ENCODE data around the gene DOCK6. TPM values are rescaled to one million over a fixed set of nuclear protein-coding genes. Genes with fewer than 3 reads are reported as not detected.

DOCK6 gene
- total and polyA plus RNA-seq, 2 of the 13 experiments (the other 11 are each of a cell fraction or from before 2014, with no cell fraction given) = 5.4 to 38.1 TPM

DNA sequence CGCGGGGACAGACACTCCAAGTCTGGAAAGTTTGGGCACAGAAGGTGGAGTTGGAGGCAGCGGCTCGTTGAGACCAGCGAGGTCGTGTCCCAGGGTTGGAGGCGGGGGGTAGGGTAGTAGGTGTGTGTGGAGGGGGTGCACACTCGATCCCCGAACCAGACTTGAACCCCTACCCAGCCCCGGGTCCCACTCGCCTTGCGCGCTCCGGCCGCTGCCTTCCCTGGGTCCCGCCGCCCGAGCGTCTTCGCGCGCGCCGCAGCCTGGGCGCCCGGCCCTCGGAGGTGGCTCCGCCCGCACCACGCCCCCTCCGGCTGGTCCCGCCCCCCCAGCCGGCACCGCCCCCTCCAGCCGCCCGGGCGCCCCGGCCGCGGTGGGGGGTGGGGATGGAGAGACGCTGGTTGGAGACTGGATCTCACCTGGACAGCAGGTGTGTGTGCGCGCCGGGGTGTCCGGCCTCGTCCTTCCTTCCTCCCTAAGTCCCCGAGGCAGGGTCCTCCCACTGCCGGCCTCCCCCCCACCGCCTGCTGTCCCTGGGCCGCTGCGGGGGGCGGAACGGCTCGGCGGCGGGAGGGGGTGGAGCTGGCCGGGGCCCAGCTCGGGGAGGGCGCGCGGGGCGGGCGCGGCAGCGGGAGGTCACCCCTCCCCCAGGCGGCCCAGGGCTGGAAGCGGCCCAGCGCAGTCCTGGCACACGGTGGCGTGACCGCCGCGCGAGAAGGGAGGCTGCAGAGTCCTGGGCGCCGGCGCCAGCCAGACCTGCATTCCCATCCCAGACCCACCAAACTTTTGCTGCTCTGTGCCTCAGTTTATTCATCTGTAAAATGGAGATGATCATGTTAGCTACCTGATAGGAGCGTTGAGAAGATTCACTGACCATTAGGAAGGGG, 64.8 kb downstream of the DOCK6 start, which contains the start of gene KANK2 (continued):
- TF ChIP-seq, protein P1, sequence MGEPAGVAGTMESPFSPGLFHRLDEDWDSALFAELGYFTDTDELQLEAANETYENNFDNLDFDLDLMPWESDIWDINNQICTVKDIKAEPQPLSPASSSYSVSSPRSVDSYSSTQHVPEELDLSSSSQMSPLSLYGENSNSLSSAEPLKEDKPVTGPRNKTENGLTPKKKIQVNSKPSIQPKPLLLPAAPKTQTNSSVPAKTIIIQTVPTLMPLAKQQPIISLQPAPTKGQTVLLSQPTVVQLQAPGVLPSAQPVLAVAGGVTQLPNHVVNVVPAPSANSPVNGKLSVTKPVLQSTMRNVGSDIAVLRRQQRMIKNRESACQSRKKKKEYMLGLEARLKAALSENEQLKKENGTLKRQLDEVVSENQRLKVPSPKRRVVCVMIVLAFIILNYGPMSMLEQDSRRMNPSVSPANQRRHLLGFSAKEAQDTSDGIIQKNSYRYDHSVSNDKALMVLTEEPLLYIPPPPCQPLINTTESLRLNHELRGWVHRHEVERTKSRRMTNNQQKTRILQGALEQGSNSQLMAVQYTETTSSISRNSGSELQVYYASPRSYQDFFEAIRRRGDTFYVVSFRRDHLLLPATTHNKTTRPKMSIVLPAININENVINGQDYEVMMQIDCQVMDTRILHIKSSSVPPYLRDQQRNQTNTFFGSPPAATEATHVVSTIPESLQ (CRISPR knock-in tag; conservative IDR thresholded peaks at IDR 0.05) = no peak
- no peak for TF ChIP-seq ZNF253 (CRISPR knock-in tag; IDR thresholded peaks at IDR 0.05; ENCODE audit: borderline replicate concordance)
- TF ChIP-seq ZNF138 (CRISPR knock-in tag; IDR thresholded peaks at IDR 0.05; ENCODE audit: low read depth) = no peak
- no peak for TF ChIP-seq RAD51 (IDR thresholded peaks at IDR 0.05; ENCODE audit: borderline replicate concordance)
- no peak for TF ChIP-seq ZNF678 (CRISPR knock-in tag; IDR thresholded peaks at IDR 0.05)
- TF ChIP-seq ZNF326 (CRISPR knock-in tag; IDR thresholded peaks at IDR 0.05; ENCODE audit: borderline replicate concordance) = no peak
- TF ChIP-seq SIX4 (CRISPR knock-in tag; IDR thresholded peaks at IDR 0.05) = no peak
- TF ChIP-seq, protein P2, sequence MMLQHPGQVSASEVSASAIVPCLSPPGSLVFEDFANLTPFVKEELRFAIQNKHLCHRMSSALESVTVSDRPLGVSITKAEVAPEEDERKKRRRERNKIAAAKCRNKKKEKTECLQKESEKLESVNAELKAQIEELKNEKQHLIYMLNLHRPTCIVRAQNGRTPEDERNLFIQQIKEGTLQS (CRISPR knock-in tag; IDR thresholded peaks at IDR 0.05) = no peak
- TF ChIP-seq NR3C1 (CRISPR knock-in tag; IDR thresholded peaks at IDR 0.05) = no peak
- peak; percentile 9; the same call in 1 of the 2 replicates for TF ChIP-seq DRAP1 (CRISPR knock-in tag; IDR thresholded peaks at IDR 0.05)
- no peak for TF ChIP-seq TBX3 (IDR thresholded peaks at IDR 0.05; ENCODE audit: borderline replicate concordance)
- TF ChIP-seq YEATS4 (CRISPR knock-in tag; IDR thresholded peaks at IDR 0.05; ENCODE audit: borderline replicate concordance) = peak; percentile 52
- TF ChIP-seq ZNF275 (CRISPR knock-in tag; IDR thresholded peaks at IDR 0.05; ENCODE audit: borderline replicate concordance) = no peak
- TF ChIP-seq ZNF224 (CRISPR knock-in tag; IDR thresholded peaks at IDR 0.05) = no peak
- no peak for TF ChIP-seq MIER3 (CRISPR knock-in tag; IDR thresholded peaks at IDR 0.05; ENCODE audit: borderline replicate concordance)
- TF ChIP-seq ZMYM2 (CRISPR knock-in tag; IDR thresholded peaks at IDR 0.05) = no peak
- TF ChIP-seq PHB2 (IDR thresholded peaks at IDR 0.05; ENCODE audit: partially characterized antibody) = no peak
- TF ChIP-seq ZNF766 (CRISPR knock-in tag; IDR thresholded peaks at IDR 0.05; ENCODE audit: borderline replicate concordance) = no peak
- TF ChIP-seq NCOR1 (IDR thresholded peaks at IDR 0.05; ENCODE audit: borderline replicate concordance, low read length) = peak; percentile 51; the same call in 1 of the 2 replicates
- TF ChIP-seq FOSL2 (CRISPR knock-in tag; IDR thresholded peaks at IDR 0.05) = no peak; the same call in 1 of the 2 replicates
- no peak for TF ChIP-seq ZNF547 (CRISPR knock-in tag; IDR thresholded peaks at IDR 0.05)
- no peak for TF ChIP-seq ZNF256 (CRISPR knock-in tag; conservative IDR thresholded peaks at IDR 0.05)
- TF ChIP-seq ZNF792 (CRISPR knock-in tag; IDR thresholded peaks at IDR 0.05) = no peak
- TF ChIP-seq KMT2A (CRISPR knock-in tag; IDR thresholded peaks at IDR 0.05) = no peak
- no peak for TF ChIP-seq HMGA1 (CRISPR knock-in tag; conservative IDR thresholded peaks at IDR 0.05)
- TF ChIP-seq NR2F1 (CRISPR knock-in tag; IDR thresholded peaks at IDR 0.05) = no peak
- no peak for TF ChIP-seq ZNF879 (CRISPR knock-in tag; IDR thresholded peaks at IDR 0.05)
- TF ChIP-seq HCFC1 (IDR thresholded peaks at IDR 0.05; ENCODE audit: low read depth, low read length) = no peak

All from HepG2 (cell line).